Psoas muscle (tissue), 8 donors: ENCODE data around the gene LBHD2. TPM values are rescaled to one million over a fixed set of nuclear protein-coding genes. Genes with fewer than 3 reads are reported as not detected.

Experiments used
- ATAC-seq, 4 donors: fragments of 200-7000 bp; cut with Tn5 transposase; one replicate each; pipeline ENCODE4 v1.9.1; 2020; ENCODE audit warnings: moderate library complexity in 3 of 4, mild to moderate bottlenecking in 2 of 4
- DNase-seq, 2 donors: peaks; one replicate each; pipeline ENCODE4 v3.0.0-alpha.2; 2020
- H3K27ac ChIP-seq: fragments of 200-600 bp; one replicate; pipeline ENCODE4 v1.8.0; 2022
- H3K27me3 ChIP-seq, 3 donors: fragments of 200-600 bp in 1 of 3; one replicate each; pipeline versions ENCODE4 v1.6.1 to v1.8.0; 2013 to 2022; ENCODE audit warnings: low read length in 2 of 3, mild to moderate bottlenecking in 2 of 3, moderate library complexity in 1 of 3; ENCODE audit not compliant: insufficient read depth in 3 of 3
- H3K36me3 ChIP-seq, 2 donors: fragments of 200-600 bp in 1 of 2; one replicate each; pipeline versions ENCODE4 v1.6.1 to v1.8.0; 2013 to 2022; ENCODE audit warnings: low read depth in 1 of 2, mild to moderate bottlenecking in 1 of 2, moderate library complexity in 1 of 2; ENCODE audit not compliant: insufficient read depth in 1 of 2
- H3K4me1 ChIP-seq: fragments of 200-600 bp; one replicate; pipeline ENCODE4 v1.8.0; 2022
- H3K4me3 ChIP-seq: fragments of 200-600 bp; one replicate; pipeline ENCODE4 v1.8.0; 2022; ENCODE audit warnings: mild to moderate bottlenecking
- H3K9me3 ChIP-seq: fragments of 200-600 bp; one replicate; pipeline ENCODE4 v1.8.0; 2022
- WGBS, 3 donors: extraction: QIAGEN DNeasy Blood & Tissue Kit; methylation state at CpG; one replicate each; pipeline versions ENCODE4 v1.1.6 to v1.1.7; 2013; 5-methylcytosine and 5-hydroxymethylcytosine counted together
- intact Hi-C, 2 donors: fragments of 100-400 bp; cut with DNase I; formaldehyde crosslinking; loops; one replicate each; pipeline versions ENCODE4 v1.11.0 to v1.14.2; 2022
- polyA plus RNA-seq, 3 donors: library from polyadenylated mRNA; stranded (reverse); fragments of 200-250 nt; gene quantifications; one replicate each; pipeline ENCODE4 v1.2.3, GENCODE V29; 2013
- total RNA-seq, 4 donors: library from RNA; stranded (reverse); fragmentation: NEBNext Ultra II Directional in 2 of 4; extraction: Animal tissue kit (Norgen Biotek cat#: 25700) in 2 of 4; gene quantifications; one replicate each; pipeline versions ENCODE4 v1.2.1 to v1.2.4, GENCODE V29; 2021 to 2023
- TF ChIP-seq, protein P1 (sequence below): fragments of 200-600 bp; IDR thresholded peaks from one replicate; pipeline ENCODE4 v1.8.0; 2022; ENCODE audit warnings: antibody characterized with exemption
- donor health status: healthy with polysubstance abuse.
- donor health status: DM: no; HTN: no; CAD: no; lungs with moderate emphysema.
- donor health status: Bipolar disorder and iron deficiency.
- donor health status: healthy.
- donor health status: DM: yes; HTN: yes; CAD: no.
- donor health status: DM: no; HTN: no; CAD: no.
- donor health status: DM: no; HTN: no; CAD: no.
- donor health status: DM: yes; HTN: yes; CAD: no.

LBHD2 gene
- total and polyA plus RNA-seq, 7 donors: not detected

DNA sequence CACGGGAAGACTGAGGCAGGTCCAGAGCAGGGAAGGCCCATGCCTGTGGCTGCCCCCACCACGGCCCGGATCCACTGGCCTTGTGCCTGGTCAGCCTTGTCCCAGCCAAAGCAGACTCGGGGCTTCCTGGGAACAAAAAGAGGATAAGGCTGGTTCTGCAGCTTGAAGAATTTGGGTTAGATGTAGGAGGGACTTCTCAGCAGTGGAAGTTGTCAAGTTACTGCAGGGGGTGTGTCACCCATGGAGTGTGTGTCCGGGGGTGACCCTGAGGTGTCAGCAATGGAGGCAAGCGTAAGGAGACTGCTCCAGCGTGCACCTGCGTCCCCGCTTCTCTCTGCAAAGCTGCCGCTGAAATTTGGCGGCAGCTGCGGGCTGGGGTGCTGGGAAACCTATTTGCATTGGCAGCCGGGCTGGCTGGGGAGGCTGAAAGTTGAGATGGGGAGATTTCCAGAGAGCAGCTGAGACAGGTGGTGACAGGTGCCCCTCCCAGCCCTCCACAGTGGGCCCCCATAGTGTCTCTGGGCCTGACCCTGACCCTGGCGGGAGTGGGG lies 26.7 kb downstream of the LBHD2 start:
- peak; percentile 62 to 80 (median 74) for ATAC-seq
- Histone ChIP-seq H3K4me1 (peaks cover 36% of the 10 kb centered on the region), H3K27ac (peak overlapping the region; percentile 89)

DNA sequence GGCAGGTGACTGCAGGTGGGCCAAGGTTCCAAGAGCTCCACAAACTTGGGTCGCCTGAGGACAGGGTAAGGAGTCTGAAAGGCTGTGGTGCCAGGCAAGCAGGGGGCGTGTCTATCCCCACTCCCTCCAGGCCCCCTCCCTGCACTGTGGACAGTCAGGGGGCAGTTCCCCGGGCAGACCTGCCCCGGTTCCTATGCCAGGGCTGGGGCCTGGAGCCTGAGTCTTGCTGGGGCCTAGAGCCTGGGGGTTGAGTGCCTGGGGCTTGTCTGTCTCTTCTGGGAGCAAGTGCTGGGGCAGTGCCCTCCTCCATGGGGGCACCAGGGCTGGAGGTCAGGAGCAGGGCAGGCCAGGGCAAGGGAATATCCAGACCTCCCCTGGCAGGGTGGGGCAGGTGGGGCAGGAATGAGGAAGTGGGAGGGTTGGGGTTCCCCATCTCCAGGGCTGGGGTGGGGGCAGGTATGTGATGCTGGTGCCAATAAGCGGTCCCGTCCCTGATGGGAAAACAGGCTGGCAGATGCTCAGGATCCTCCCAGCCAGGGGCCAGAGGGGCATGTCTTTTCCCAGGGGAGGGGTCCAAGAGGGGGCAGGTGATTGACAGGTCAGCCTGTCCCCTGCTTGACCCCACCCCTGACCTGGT lies 27.3 kb downstream of the LBHD2 start:
- TF ChIP-seq, protein P1, sequence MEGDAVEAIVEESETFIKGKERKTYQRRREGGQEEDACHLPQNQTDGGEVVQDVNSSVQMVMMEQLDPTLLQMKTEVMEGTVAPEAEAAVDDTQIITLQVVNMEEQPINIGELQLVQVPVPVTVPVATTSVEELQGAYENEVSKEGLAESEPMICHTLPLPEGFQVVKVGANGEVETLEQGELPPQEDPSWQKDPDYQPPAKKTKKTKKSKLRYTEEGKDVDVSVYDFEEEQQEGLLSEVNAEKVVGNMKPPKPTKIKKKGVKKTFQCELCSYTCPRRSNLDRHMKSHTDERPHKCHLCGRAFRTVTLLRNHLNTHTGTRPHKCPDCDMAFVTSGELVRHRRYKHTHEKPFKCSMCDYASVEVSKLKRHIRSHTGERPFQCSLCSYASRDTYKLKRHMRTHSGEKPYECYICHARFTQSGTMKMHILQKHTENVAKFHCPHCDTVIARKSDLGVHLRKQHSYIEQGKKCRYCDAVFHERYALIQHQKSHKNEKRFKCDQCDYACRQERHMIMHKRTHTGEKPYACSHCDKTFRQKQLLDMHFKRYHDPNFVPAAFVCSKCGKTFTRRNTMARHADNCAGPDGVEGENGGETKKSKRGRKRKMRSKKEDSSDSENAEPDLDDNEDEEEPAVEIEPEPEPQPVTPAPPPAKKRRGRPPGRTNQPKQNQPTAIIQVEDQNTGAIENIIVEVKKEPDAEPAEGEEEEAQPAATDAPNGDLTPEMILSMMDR: no peak
- WGBS, 3 donors: 33 to 62% (median 38%) methylated on average over 5 to 6 of the region's 6 CpGs
- no peaks in the 10 kb centered on the region for H3K9me3 ChIP-seq
- H3K27ac ChIP-seq: peak overlapping the region; percentile 89
- intact Hi-C loops: no loop called here
- DNase-seq: no peak
- H3K36me3 ChIP-seq: no peaks in the 10 kb centered on the region
- peak; percentile 18 to 54 (median 38) for ATAC-seq
- H3K4me3 ChIP-seq: peak overlapping the region; percentile 44
- H3K27me3 ChIP-seq: no peaks in the 10 kb centered on the region
- H3K4me1 ChIP-seq: peaks cover 36% of the 10 kb centered on the region

More for the DNA sequence above, 26.7 kb downstream of the LBHD2 start:
- Histone ChIP-seq H3K36me3 (no peaks in the 10 kb centered on the region), H3K9me3 (no peaks in the 10 kb centered on the region), H3K27me3 (no peaks in the 10 kb centered on the region), H3K4me3 (peak overlapping the region; percentile 44)
- intact Hi-C loops: no loop called here
- DNase-seq: peak in 1 of 2 donors; percentile 54
- WGBS, 3 donors: 17 to 28% (median 18%) methylated on average over 14 of the region's 14 CpGs
- TF ChIP-seq, protein P1: no peak

DNA sequence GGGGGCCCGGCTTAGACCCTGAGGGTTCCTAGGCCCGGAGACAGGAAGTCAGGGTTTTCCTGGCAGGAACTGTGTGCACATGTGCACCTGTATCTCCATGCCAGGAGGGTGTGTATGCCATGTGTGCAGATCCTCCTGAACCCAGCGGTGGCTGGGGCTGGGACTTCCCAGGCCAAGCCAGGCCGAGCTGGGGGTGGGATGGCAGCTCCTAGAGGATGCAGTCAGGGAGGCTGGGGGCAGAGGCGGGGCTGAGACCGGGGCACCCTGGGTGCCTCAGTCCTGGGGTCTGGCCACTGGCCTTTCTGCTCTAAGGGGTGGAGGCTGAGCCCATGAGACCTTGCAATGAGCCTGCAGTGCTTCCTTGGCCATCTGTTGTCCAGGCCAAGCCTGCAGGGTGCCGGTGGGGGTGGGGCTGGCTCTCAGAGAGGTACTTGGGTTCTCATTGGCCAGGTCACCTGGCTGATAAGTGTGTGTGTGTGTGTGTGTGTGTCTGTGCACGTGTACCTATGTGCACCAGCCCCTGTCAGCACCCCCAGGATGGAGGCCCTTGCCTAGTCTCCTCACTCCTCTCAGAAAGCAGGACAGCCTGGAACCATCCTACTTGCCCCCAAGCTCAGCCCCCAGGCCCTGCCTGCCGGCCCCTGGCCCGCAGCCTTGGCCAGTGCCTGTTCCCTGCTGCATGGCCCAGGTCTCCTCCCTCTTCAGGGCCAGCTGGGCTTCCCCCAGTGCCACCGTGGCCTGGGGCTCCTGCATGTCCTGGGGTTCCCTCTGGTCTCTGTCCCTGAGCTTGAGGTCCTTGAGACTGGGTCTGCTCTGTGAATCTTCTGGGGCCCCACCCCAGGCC lies 28.6 kb downstream of the LBHD2 start:
- no peaks in the 10 kb centered on the region for H3K9me3 ChIP-seq
- H3K36me3 ChIP-seq: no peaks in the 10 kb centered on the region
- no peak for DNase-seq
- no peak overlapping the region for H3K4me3 ChIP-seq
- ATAC-seq: no peak
- WGBS, 3 donors: 43 to 56% (median 45%) methylated on average over 9 to 11 of the region's 11 CpGs
- H3K27me3 ChIP-seq: no peaks in the 10 kb centered on the region
- TF ChIP-seq, protein P1: no peak
- H3K4me1 ChIP-seq: peaks cover 41% of the 10 kb centered on the region
- intact Hi-C loops: no loop called here
- peak overlapping the region; percentile 89 for H3K27ac ChIP-seq

DNA sequence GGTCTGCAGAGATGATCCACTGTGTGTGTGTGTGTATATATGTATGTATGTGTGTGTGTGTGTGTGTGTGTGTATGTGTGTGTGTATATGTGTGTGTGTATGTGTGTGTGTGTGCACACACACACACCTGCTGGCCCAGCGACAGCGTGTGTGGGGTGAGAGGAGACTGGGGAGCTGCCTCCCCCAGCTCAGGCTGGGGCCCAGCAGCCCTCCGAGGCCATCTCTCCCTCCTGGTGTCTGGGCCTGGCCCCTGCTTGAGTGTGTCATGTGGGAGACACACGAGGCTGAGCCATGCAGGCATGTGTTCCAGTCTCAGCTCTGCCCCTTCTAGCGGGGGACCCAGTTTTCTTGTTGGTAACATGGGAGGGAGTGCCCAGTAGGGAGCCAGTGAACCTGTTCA lies 29.3 kb downstream of the LBHD2 start:
- WGBS, 3 donors: 77 to 85% (median 82%) methylated on average over 5 of the region's 5 CpGs
- no peaks in the 10 kb centered on the region for H3K27me3 ChIP-seq
- H3K4me1 ChIP-seq: peaks cover 45% of the 10 kb centered on the region
- H3K9me3 ChIP-seq: no peaks in the 10 kb centered on the region
- intact Hi-C loops: no loop called here
- TF ChIP-seq, protein P1: no peak
- H3K36me3 ChIP-seq: no peaks in the 10 kb centered on the region
- no peak overlapping the region for H3K4me3 ChIP-seq
- no peak overlapping the region for H3K27ac ChIP-seq
- ATAC-seq: no peak
- DNase-seq: no peak
